Activated CD8-positive, alpha-beta memory T cell treated with anti-CD3 and anti-CD28 coated beads, Interleukin-2, amount 50 U/mL, for 1 hour (primary cell): ENCODE measurements around the gene A1CF.
"Not testable (repeated sequence)": the region's sequence is repeated elsewhere in the genome, so short reads cannot be mapped to it uniquely, and the experiment has no call there.

Experiments
- DNase-seq: peaks from one replicate; pipeline ENCODE4 v3.0.0-alpha.2; 2020; ENCODE audit errors: extremely low read depth

Gene A1CF

GRCh38 chr10:50885097-50885859, at the start of gene A1CF:
Gene A1CF, minus strand, starts transcription at chr10:50885627. Its CDS starts 25,687 bp downstream, at chr10:50859940.
- no peak for DNase-seq

GRCh38 chr10:50931948-50932431, 46.6 kb upstream of the A1CF start:
- no peak for DNase-seq

GRCh38 chr10:50929670-50930069, 44.2 kb upstream of the A1CF start:
- DNase-seq = no peak

- DNase-seq = no peak
These were observed 42.7 kb upstream of the A1CF start for GRCh38 chr10:50928190-50928552.

GRCh38 chr10:50927522-50928189, 42.2 kb upstream of the A1CF start:
- no peak for DNase-seq

- not testable (repeated sequence) for DNase-seq
These were observed 38.0 kb upstream of the A1CF start for GRCh38 chr10:50923471-50923870.

GRCh38 chr10:50919010-50919409, 33.6 kb upstream of the A1CF start:
- DNase-seq = no peak

- no peak for DNase-seq
These were observed 33.1 kb upstream of the A1CF start for GRCh38 chr10:50918529-50918928.

- DNase-seq = no peak
These were observed 32.1 kb upstream of the A1CF start for GRCh38 chr10:50917486-50917885.

- no peak for DNase-seq
These were observed 24.0 kb upstream of the A1CF start for GRCh38 chr10:50909334-50910014.

- no peak for DNase-seq
These were observed 22.9 kb upstream of the A1CF start for GRCh38 chr10:50908366-50908765.

GRCh38 chr10:50905797-50906196, 20.4 kb upstream of the A1CF start:
- not testable (repeated sequence) for DNase-seq

GRCh38 chr10:50896721-50897120, 11.3 kb upstream of the A1CF start:
- DNase-seq = no peak

- DNase-seq = no peak
These were observed 8.9 kb upstream of the A1CF start for GRCh38 chr10:50894312-50894711.

- no peak for DNase-seq
These were observed 7.0 kb upstream of the A1CF start for GRCh38 chr10:50892467-50892866.

GRCh38 chr10:50884302-50884701, 1.1 kb downstream of the A1CF start:
- no peak for DNase-seq

- no peak for DNase-seq
These were observed 1.8 kb downstream of the A1CF start for GRCh38 chr10:50883629-50884028.

- DNase-seq = no peak
These were observed 2.9 kb downstream of the A1CF start for GRCh38 chr10:50882540-50882983.

GRCh38 chr10:50881046-50881445, 4.4 kb downstream of the A1CF start:
- not testable (repeated sequence) for DNase-seq

- no peak for DNase-seq
These were observed 9.0 kb downstream of the A1CF start for GRCh38 chr10:50876429-50876828.

GRCh38 chr10:50874723-50875122, 10.7 kb downstream of the A1CF start:
- DNase-seq = no peak

- no peak for DNase-seq
These were observed 19.1 kb downstream of the A1CF start for GRCh38 chr10:50866317-50866716.

GRCh38 chr10:50862719-50863118, 22.7 kb downstream of the A1CF start:
- no peak for DNase-seq
